Right ventricle myocardium superior (tissue), 1 donor: Measurements from ENCODE around the gene ZMIZ1. TPM values are rescaled to one million over a fixed set of nuclear protein-coding genes. Genes with fewer than 3 reads are reported as not detected.

Source experiments
- ATAC-seq: fragments of 200-7000 bp; cut with Tn5 transposase; one replicate; pipeline ENCODE4 v1.9.1; 2020; ENCODE audit warnings: mild to moderate bottlenecking; ENCODE audit not compliant: poor library complexity
- DNase-seq: peaks from one replicate; pipeline ENCODE4 v3.0.0-alpha.2; 2020
- intact Hi-C: fragments of 100-400 bp; cut with DNase I; formaldehyde crosslinking; loops from one replicate; pipeline ENCODE4 v1.11.2; 2022
- total RNA-seq: library from RNA; stranded (reverse); fragmentation: NEBNext Ultra II Directional; extraction: Animal tissue kit (Norgen Biotek cat#: 25700); gene quantifications from one replicate; pipeline ENCODE4 v1.2.1, GENCODE V29; 2021
- donor health status: DM: no; HTN: yes; CAD: no; lungs with severe emphysema.

The ZMIZ1 gene
- total RNA-seq, 1 donor from 2014 or later: 44.8 TPM

GRCh38 chr10:79181698-79182521 lies 113.1 kb downstream of the ZMIZ1 start:
- intact Hi-C loops: no loop called here
- DNase-seq (no peak), ATAC-seq (peak; percentile 33)

GRCh38 chr10:79182781-79183467 lies 114.2 kb downstream of the ZMIZ1 start:
- ATAC-seq (peak; percentile 22), DNase-seq (no peak)
- intact Hi-C loops: no loop called here

GRCh38 chr10:79183468-79183865 lies 114.7 kb downstream of the ZMIZ1 start:
- ATAC-seq: no peak
- DNase-seq: no peak
- intact Hi-C loops: no loop called here

GRCh38 chr10:79184145-79184625 lies 115.4 kb downstream of the ZMIZ1 start:
- ATAC-seq (no peak), DNase-seq (no peak)
- intact Hi-C loops: no loop called here

- DNase-seq (no peak), ATAC-seq (no peak)
- intact Hi-C loops: no loop called here
Observed at GRCh38 chr10:79184657-79185056, 115.9 kb downstream of the ZMIZ1 start.

- ATAC-seq (peak; percentile 10), DNase-seq (no peak)
- intact Hi-C loops: no loop called here
Observed at GRCh38 chr10:79185067-79185774, 116.5 kb downstream of the ZMIZ1 start.

GRCh38 chr10:79185796-79186374 lies 117.1 kb downstream of the ZMIZ1 start:
- intact Hi-C loops: no loop called here
- DNase-seq (no peak), ATAC-seq (no peak)

DNA sequence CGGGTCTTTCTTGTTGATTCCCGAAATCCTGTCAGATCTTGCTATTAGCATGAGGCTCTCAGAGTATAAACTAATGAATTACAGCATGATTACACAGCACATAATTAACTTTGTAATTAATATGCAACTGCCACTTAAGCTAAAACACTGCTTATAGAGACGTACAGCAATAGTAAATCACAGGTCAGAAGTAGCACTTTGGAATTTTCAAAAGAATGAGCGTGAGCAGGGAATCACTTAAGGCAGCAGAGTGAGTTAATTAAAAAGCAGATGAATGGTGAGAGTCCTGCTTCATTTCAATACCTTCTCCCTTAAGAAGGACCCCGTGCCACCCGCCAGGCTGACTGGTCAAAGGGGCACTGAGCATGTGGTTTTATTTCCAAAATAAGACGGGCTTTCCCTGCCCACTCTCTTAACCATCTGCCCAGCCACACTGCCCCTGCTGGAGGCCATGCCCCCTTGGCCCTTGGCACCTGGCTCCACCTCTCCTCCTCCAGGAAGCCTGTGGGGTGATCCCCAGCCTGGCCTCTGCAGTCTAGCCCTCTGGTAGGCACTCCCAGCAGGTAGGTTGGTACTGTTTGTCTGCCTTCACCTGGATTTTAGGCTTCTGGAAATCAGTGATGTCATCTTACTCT lies 117.8 kb downstream of the ZMIZ1 start:
- no peak for DNase-seq
- ATAC-seq: no peak
- intact Hi-C loops: no loop called here

DNA sequence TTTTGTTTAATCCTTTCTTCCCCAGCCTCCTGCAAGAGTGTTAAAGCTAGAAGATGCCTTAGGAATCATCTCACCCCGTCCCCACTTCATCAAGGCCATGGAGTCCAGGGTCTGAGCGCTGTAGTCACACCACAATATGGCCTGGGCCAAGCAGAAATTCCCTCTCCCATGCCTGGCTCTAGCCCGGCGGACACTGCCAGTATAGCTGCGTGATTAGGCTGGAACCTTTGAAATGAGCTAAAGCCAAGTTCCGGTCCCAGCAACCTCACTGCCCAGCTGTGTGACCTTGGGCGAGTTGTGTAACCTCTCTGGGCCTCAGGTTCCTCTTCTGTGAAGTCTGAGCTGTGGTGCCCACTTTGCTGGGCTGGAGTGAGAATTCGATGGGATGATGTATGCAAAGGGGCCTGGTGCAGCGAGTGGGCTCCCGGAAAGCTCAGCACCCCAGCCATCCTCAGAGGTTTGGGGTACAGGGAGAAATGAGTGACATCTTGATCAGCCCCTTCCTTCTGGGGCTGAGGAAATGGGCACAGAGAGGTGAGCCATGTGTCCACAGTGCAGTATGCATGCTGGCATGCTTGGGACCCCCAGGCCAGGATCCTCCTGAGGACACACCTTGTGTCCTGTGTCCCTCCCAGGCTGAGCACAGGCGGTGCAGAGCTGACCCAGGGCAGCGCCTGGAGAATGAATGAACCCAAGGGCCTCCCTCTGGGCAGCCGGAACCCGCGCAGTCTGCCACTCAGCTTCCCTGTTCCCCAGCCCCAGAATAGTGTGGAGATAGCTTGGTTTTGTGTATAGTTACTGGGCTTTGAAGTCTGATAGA lies 118.6 kb downstream of the ZMIZ1 start:
- DNase-seq (no peak), ATAC-seq (no peak)
- intact Hi-C loops: no loop called here

- no peak for ATAC-seq
- intact Hi-C loops: no loop called here
Observed at GRCh38 chr10:79188154-79188965, 119.6 kb downstream of the ZMIZ1 start.

DNA sequence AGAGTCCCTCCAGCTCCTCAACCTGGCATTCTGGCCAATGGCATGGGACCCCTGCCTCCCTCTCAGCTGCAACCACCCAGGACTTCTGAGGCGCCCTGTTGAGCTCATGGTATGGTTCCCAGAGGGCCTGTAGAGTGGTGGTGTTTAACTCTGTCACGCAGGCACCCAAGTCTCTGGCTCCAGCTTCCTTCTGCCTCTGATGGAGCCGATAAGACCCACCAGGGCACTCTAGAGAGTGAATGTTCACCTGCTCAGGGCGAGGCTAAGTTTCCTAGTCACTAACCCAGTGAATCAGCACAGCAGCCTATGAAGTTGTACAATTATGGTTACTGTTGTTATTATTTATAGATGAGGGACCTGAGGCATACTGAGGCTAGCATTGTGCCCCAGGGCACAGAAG lies 120.4 kb downstream of the ZMIZ1 start:
- ATAC-seq: no peak
- no peak for DNase-seq
- intact Hi-C loops: no loop called here

More at GRCh38 chr10:79188154-79188965, 119.6 kb downstream of the ZMIZ1 start:
- DNase-seq: no peak

- DNase-seq (no peak), ATAC-seq (no peak)
- intact Hi-C loops: loop anchor here (5.0 to 10.0 kb wide), 2 partner anchors 123 to 975 kb away; partner anchors contain the start of gene ZMIZ1
Observed at GRCh38 chr10:79189853-79190435, 121.2 kb downstream of the ZMIZ1 start.

DNA sequence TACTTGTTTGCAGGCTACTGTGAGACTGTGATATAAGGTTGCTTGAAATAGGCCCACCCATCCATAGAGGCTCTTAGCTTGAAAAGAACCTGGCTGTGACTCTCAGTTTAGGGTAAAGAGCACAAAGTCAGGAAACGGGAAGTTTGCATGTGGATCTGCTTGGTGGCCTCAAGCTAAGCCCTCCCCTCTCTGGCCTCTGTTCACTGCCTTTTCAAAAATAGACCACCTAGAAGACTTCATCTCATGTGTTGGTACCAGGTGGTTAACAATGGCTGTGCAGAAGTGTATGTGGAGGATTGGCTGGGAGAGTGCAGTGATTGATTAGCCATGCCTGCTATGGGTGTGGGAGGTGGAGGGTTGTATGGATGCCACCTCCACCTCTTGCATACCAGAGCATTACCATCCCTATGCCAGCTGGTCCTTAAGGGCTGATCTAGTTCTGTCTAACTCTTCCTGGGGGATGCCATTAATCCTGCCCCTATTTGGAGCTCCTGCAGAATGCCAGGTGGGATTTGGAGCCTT lies 122.0 kb downstream of the ZMIZ1 start:
- ATAC-seq (no peak), DNase-seq (no peak)
- intact Hi-C loops: loop anchor here (5.0 to 10.0 kb wide), 2 partner anchors 124 to 976 kb away; partner anchors contain the start of gene ZMIZ1

- DNase-seq (no peak), ATAC-seq (no peak)
- intact Hi-C loops: loop anchor here (5.0 to 10.0 kb wide), 2 partner anchors 125 to 977 kb away; partner anchors contain the start of gene ZMIZ1
Observed at GRCh38 chr10:79191951-79192676, 123.3 kb downstream of the ZMIZ1 start.

- ATAC-seq (no peak), DNase-seq (no peak)
- intact Hi-C loops: loop anchor here (5.0 to 10.0 kb wide), 2 partner anchors 125 to 978 kb away; partner anchors contain the start of gene ZMIZ1
Observed at GRCh38 chr10:79192677-79193003, 123.9 kb downstream of the ZMIZ1 start.
